Spleen (tissue), 7 donors: Measurements from ENCODE around the gene OR5K2.

Experiments
- POLR2A ChIP-seq, 3 donors: fragments of 450-650 bp; IDR thresholded peaks; one replicate each; pipeline ENCODE4 v1.5.1; 2017; ENCODE audit warnings: antibody characterized with exemption in 3 of 3, mild to moderate bottlenecking in 1 of 3
- TF ChIP-seq, protein P1 (sequence below), 11 experiments: fragments of 200-600 bp in 7 of 11; fragments of 450-650 bp in 4 of 11; sonication (generic) in 4 of 11; IDR thresholded peaks in 8 of 11; conservative IDR thresholded peaks in 3 of 11; 1 replicate in 7 of 11; 2 replicates in 4 of 11; pipeline versions ENCODE4 v1.4.0 to v1.8.0; 2016 to 2021; ENCODE audit warnings: antibody characterized with exemption in 11 of 11, inconsistent platforms in 4 of 11, mild to moderate bottlenecking in 1 of 11
- donor health status: DM: no; HTN: no; CAD: no; lungs with moderate emphysema.
- donor health status: DM: no; HTN: no; CAD: no.
- donor health status: DM: no; HTN: no; CAD: no.

DNA sequence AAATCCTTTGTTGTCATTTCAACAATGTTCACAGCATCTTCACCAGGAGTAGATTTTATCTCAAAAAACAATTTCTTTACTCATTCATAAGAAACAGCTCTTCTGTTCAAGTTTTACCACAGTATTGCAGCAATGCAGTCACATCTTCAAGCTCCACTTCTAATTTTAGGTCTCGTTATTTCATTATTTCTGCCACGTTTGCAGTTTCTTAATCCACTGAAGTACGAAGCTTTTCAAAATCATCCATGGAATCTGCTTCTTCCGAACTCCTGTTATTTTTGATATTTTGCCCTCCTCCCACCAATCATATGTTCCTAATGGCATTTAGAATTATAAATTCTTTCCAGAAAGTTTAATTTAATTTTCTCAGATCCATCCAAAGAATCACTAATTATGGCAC, 47.1 kb upstream of the OR5K2 start:
- TF ChIP-seq, protein P1, sequence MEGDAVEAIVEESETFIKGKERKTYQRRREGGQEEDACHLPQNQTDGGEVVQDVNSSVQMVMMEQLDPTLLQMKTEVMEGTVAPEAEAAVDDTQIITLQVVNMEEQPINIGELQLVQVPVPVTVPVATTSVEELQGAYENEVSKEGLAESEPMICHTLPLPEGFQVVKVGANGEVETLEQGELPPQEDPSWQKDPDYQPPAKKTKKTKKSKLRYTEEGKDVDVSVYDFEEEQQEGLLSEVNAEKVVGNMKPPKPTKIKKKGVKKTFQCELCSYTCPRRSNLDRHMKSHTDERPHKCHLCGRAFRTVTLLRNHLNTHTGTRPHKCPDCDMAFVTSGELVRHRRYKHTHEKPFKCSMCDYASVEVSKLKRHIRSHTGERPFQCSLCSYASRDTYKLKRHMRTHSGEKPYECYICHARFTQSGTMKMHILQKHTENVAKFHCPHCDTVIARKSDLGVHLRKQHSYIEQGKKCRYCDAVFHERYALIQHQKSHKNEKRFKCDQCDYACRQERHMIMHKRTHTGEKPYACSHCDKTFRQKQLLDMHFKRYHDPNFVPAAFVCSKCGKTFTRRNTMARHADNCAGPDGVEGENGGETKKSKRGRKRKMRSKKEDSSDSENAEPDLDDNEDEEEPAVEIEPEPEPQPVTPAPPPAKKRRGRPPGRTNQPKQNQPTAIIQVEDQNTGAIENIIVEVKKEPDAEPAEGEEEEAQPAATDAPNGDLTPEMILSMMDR (IDR thresholded peaks at IDR 0.05 in 8 of 11, conservative IDR thresholded peaks at IDR 0.05 in 3 of 11), result no peak
- no peak for TF ChIP-seq POLR2A (IDR thresholded peaks at IDR 0.05)
